Kidney glomerular epithelial cell (primary cell): ENCODE results near the gene MYO9A.

ENCODE experiments used
- DNase-seq: peaks from one replicate; lab custom pipeline; 2025; lab: John Stamatoyannopoulos, UW

MYO9A gene

GRCh38 chr15:71957026-71957425 lies 160.9 kb downstream of the MYO9A start:
- no peak for DNase-seq

DNA sequence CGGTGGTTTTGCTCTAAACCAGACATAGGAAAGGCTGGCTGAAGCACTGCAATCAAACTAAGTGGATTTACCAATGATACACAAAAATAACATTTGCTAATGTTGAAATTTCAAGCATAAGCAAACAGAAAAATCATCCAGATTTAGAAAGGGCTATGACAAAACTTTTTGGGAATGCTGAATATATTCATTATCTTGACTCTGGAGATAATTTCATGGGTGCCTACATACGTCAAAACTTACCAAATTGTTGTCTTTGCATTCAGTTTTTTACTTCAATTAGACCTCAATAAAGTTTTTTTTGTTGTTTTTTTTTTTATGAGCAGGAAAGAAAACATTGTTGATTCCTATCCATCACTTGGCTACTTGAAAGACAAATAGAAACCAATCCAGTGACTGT lies 166.8 kb downstream of the MYO9A start:
- no peak for DNase-seq

- no peak for DNase-seq
Observed at GRCh38 chr15:71945012-71945411, 172.9 kb downstream of the MYO9A start.

- DNase-seq, result no peak
Observed at GRCh38 chr15:71943806-71944205, 174.1 kb downstream of the MYO9A start.

GRCh38 chr15:71939981-71940588 lies 177.9 kb downstream of the MYO9A start:
- DNase-seq, result no peak

- no peak for DNase-seq
Observed at GRCh38 chr15:71937650-71938311, 180.2 kb downstream of the MYO9A start.

GRCh38 chr15:71934446-71934845 lies 183.5 kb downstream of the MYO9A start:
- no peak for DNase-seq

DNA sequence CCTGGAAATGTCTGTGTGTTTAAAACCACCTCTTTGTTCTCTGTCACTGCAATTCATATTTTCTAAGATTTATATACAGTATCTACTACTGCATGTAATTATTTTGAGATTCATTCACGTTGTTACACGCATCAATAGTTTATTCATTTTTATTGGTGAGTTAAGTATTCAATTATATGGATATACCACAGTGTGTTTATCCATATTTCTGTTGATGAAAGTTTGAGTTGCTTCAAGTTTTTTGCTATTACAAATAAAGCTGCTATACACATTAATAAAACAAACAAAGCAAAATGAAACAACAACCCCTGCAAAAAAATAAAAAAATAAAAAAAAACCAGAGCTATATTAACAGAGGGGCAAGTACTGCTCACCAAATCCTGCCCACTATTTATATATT lies 185.3 kb downstream of the MYO9A start:
- no peak for DNase-seq

DNA sequence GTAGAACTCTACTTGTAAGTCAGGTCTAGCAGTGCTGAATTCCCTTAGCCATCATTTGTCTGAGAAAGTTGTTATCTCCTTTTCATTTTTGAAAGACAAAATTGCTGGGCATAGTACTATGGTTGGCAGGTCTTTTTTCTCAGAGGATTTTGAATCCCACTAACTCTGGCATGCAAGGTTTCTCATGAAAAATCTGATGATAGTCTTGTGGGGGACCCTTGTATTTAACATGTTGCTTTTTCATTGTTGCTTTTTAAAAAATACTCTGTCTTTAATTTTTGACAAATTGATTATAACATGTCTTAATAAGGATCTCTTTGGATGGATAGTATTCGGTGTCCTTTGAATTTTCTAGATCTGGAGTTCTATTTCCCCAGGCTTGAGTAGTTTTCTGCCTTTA lies 186.7 kb downstream of the MYO9A start:
- no peak for DNase-seq

DNA sequence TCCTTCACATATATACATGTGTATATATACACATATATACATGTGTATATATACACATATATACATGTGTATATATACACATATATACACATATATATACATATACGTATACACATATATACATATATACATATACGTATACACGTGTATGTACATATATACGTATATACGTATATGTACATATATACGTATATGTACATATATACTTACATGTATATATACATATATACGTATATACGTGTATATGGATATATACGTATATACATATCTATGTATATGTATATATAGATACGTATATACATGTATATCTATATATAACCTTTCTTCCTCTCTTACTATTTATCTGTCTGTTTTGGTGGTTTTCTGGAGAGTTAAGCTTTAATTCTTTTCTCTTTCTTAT lies 192.8 kb downstream of the MYO9A start:
- no peak for DNase-seq

DNA sequence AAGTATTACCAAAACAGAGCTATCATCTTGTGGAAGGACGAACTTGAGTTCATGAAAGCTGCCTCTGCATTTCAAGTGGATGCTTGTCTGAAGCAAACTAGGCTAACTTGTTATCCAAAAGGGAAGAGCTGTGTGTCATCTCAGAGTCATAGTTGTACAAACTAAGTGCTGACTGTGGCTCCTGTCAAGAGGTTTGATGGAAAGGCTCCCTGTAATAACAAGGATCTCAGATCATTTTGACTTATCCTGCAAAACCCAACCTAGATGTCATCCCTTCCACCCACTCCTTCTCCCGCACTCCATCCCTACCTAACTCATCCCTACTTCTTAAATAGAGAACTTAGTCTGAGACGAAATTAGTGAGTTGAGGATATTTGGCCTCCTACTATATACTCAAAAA lies 196.8 kb downstream of the MYO9A start:
- DNase-seq, result no peak

- DNase-seq, result no peak
Observed at GRCh38 chr15:71920573-71920972, 197.4 kb downstream of the MYO9A start.

DNA sequence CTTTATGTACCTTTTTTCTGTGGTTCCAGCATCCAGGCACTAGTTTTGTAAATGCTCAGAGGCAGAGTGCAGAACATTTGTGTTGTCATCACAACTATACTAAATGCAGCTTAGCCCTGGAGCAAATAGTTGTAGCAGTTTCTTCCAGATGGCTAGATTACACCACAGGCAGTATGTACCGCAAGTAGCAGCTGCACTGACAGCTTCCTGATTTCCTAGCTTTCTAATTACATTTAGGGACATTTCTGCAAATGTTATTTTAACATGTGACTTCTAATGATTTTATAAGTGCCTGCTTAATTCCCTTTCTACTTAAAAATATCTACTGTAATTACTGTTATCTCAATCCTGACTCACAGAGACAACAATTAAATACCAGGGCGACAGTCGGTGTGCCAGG lies 201.1 kb downstream of the MYO9A start:
- no peak for DNase-seq

GRCh38 chr15:71914092-71914491 lies 203.9 kb downstream of the MYO9A start:
- no peak for DNase-seq

GRCh38 chr15:71899674-71900073 lies 218.3 kb downstream of the MYO9A start:
- no peak for DNase-seq

DNA sequence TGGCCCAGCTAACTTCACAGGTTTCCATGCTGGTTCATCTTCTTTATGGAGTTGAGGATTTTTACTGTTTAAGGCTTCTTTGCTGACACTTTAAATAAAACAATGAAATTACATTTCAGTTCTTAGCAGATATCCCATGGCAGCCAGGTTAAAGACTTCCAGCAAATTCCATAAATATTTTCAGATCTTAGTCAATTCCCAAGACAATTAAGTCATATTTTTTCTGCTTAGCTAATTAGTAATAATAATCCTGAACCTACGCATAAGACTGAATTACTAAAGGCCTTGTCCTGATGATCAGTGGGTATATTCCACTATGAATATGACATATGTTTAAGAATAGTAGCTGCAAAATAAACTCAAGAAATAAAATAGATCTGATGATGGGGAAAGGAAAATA lies 224.3 kb downstream of the MYO9A start:
- DNase-seq, result no peak

- DNase-seq, result no peak
Observed at GRCh38 chr15:71892335-71892734, 225.6 kb downstream of the MYO9A start.

- DNase-seq, result no peak
Observed at GRCh38 chr15:71891026-71891425, 226.9 kb downstream of the MYO9A start.

DNA sequence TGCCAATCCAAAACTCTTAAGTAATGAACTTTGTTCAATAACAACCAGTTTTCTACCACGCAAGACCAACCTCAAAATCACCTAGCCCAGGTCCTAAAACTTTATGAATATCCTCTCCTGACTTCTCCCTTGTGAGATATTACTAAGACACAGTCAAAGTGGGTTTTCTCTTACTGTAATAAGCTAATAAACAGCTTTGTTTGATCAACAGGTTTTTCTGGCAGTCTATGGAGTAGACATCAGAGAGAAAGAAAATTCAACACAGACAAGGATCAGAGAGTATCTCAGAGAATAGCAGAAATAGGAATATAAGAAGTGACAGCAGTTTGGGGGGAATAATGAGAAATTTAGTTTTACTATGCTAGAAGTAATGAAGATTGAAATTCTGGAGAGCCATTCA lies 228.0 kb downstream of the MYO9A start:
- no peak for DNase-seq

GRCh38 chr15:71889385-71889784 lies 228.6 kb downstream of the MYO9A start:
- no peak for DNase-seq

DNA sequence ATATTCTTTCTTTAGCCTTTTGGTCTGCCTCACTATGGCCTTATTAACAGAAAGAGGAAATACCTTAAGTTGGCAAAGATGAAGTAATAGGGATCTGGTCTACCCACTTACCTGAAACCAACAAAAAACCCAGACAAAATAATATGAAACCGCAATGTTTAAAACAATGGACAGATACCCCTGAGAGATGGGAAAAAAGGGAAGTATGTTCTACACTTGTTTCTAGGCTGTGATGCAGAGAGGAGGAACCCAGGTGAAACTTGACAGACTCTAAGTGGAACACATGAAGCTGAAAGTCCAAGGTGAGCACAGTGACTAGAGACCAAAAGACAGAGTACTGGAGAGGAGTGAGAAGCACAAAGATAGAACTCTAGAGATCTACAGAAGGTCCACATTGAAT lies 229.2 kb downstream of the MYO9A start:
- no peak for DNase-seq

- DNase-seq, result no peak
Observed at GRCh38 chr15:71885390-71885789, 232.6 kb downstream of the MYO9A start.

DNA sequence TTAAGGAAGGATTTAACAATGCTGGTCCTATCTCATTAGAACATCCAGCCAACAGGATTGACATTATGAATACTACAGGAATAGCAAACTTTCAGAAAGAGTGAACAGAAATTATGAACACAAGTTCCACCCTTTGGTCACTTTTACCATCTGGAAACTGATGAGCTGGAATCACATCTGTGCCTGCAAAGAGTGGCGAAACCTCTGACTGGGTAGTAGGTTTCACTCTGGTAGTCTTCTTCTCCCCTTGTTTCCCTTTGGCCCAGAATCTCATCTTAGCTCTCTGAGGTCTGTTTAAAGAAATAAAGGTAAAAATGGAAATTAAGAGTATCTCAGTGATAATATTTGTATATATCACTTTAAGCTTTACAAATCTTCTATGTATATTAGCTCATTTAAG lies 234.5 kb downstream of the MYO9A start:
- DNase-seq, result no peak

DNA sequence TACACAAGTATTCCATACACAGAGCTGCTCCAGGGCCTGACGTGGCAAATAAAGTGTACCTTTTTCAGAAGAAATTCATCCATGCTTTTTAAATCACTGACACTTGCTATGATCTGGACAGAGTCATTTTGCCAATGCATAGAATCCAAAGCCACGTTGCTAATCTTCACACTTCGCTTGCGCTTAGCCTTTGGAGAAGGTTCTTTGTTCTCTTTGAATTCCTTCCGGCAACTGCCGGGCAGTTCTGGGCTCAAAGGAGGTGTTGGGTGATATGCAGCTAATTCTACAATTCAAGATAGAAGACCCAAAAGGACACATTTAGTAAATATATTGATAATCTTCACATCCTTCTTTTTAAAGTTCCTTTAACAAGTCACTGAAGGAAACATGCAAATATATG lies 237.7 kb downstream of the MYO9A start:
- DNase-seq, result no peak
